K562 (cell line): ENCODE measurements around the gene AMMECR1L. TPM values are rescaled to one million over a fixed set of nuclear protein-coding genes. Genes with fewer than 3 reads are reported as not detected.
A peak's percentile ranks its signal among the peaks of the same experiment; 100 is the strongest.

Experiments
- ATAC-seq: fragments of 200-7000 bp; cut with Tn5 transposase; 3 replicates; pipeline ENCODE4 v1.9.1; 2020; ENCODE audit warnings: moderate library complexity
- BruUV-seq: library from RNA; stranded (reverse); fragments of 400-500 nt; replicated peaks from 2 replicates; lab custom pipeline; 2021; lab: Mats Ljungman, UMichigan
- CTCF ChIA-PET: fragments of 300-600 bp; formaldehyde crosslinking; extraction: SDS; loops from one replicate; lab custom pipeline; 2021; ENCODE audit warnings: low intra/inter-chr PET ratio; lab: Yijun Ruan, JAX
- POLR2A ChIA-PET: fragments of 300-600, 350-650 bp; sonication (Branson Sonifier 250); formaldehyde crosslinking; extraction: SDS; loops from one replicate; lab custom pipeline; 2021; ENCODE audit warnings: antibody characterized with exemption, inconsistent platforms; lab: Yijun Ruan, JAX
- DNase-seq, 4 experiments: peaks; one replicate each; pipeline versions ENCODE4 v3.0.0 to v3.0.0-alpha.2; 2011 to 2018; ENCODE audit warnings: low spot score in 3 of 4, mixed read lengths in 3 of 4; ENCODE audit errors: extremely low read depth in 1 of 4
- FAIRE-seq: peaks from 2 replicates; lab custom pipeline; 2011; peaks lifted over from hg19 to GRCh38; lab: Jason Lieb, UNC
- H2AFZ ChIP-seq: 2 replicates; pipeline ENCODE4 v1.6.0; 2011; ENCODE audit warnings: low read depth, low read length, control low read depth, inconsistent platforms
- H3K27ac ChIP-seq: fragments of 200-600 bp; 3 replicates; pipeline ENCODE4 v1.8.0; 2011; ENCODE audit warnings: low read depth, mild to moderate bottlenecking, control low read depth, inconsistent platforms, low read length, moderate library complexity, mixed read lengths; ENCODE audit errors: extremely low read depth
- H3K27me3 ChIP-seq, 2 experiments: fragments of 300-600 bp in 1 of 2; 2 replicates in 1 of 2; 3 replicates in 1 of 2; pipeline versions ENCODE4 v1.6.0 to v1.8.0; 2011; ENCODE audit warnings: inconsistent platforms in 2 of 2, low read length in 2 of 2, mild to moderate bottlenecking in 1 of 2, mixed read lengths in 1 of 2, moderate library complexity in 1 of 2; ENCODE audit not compliant: control insufficient read depth in 2 of 2, insufficient read depth in 2 of 2
- H3K36me3 ChIP-seq: fragments of 300-600 bp; 3 replicates; pipeline ENCODE4 v1.8.0; 2011; ENCODE audit warnings: mild to moderate bottlenecking, low read length, inconsistent platforms; ENCODE audit not compliant: control insufficient read depth, insufficient read depth
- H3K4me1 ChIP-seq, 2 experiments: fragments of 200-600 bp in 1 of 2; replicated peaks in 1 of 2; 2 replicates in 1 of 2; 3 replicates in 1 of 2; pipeline versions ENCODE4 v1.5.1 to v1.8.0; 2011; ENCODE audit warnings: inconsistent platforms in 2 of 2, low read length in 2 of 2, mild to moderate bottlenecking in 1 of 2, mixed read lengths in 1 of 2, moderate library complexity in 1 of 2; ENCODE audit not compliant: control insufficient read depth in 2 of 2, insufficient read depth in 2 of 2
- H3K4me2 ChIP-seq: 2 replicates; pipeline ENCODE4 v1.6.1; 2011; ENCODE audit warnings: low read length, control low read depth, inconsistent platforms, mixed read lengths; ENCODE audit not compliant: insufficient read depth
- H3K4me3 ChIP-seq: fragments of 200-600 bp; sonication (generic), shearing (Covaris generic); 2 replicates; pipeline ENCODE4 v1.5.1; 2016; ENCODE audit warnings: control low read depth, inconsistent platforms
- H3K79me2 ChIP-seq: fragments of 200-600 bp; 3 replicates; pipeline ENCODE4 v1.8.0; 2011; ENCODE audit warnings: low read length, inconsistent platforms; ENCODE audit not compliant: control insufficient read depth, insufficient read depth
- H3K9ac ChIP-seq, 2 experiments: 2 replicates each; pipeline versions ENCODE4 v1.6.0 to v1.6.1; 2011; ENCODE audit warnings: low read depth in 2 of 2, low read length in 2 of 2, control low read depth in 1 of 2, inconsistent platforms in 1 of 2, mild to moderate bottlenecking in 1 of 2, mixed read lengths in 1 of 2; ENCODE audit not compliant: insufficient read depth in 1 of 2
- H3K9me1 ChIP-seq: one replicate; pipeline ENCODE4 v1.6.0; 2011; ENCODE audit warnings: inconsistent platforms, mild to moderate bottlenecking, low read length, moderate library complexity; ENCODE audit not compliant: control insufficient read depth, insufficient read depth
- H3K9me3 ChIP-seq: replicated peaks from 2 replicates; pipeline ENCODE4 v1.5.1; 2011; ENCODE audit warnings: low read depth, low read length, inconsistent platforms; ENCODE audit not compliant: control insufficient read depth, insufficient read depth
- H4K20me1 ChIP-seq: replicated peaks from 2 replicates; pipeline ENCODE4 v1.6.1; 2011; ENCODE audit warnings: low read length, inconsistent platforms, mixed read lengths; ENCODE audit not compliant: control insufficient read depth, insufficient read depth
- CBX3 ChIP-seq, 2 experiments: IDR thresholded peaks; 1 replicate in 1 of 2; 2 replicates in 1 of 2; pipeline ENCODE4 v1.6.1; 2012; ENCODE audit warnings: inconsistent platforms in 2 of 2, low read length in 2 of 2, borderline replicate concordance in 1 of 2, control low read depth in 1 of 2
- CREB5 ChIP-seq: fragments of 250-450 bp; sonication (Bioruptor Pico); IDR thresholded peaks from 2 replicates; pipeline ENCODE4 v1.5.0; 2020; ENCODE audit warnings: mild to moderate bottlenecking
- JUND ChIP-seq, 2 experiments: IDR thresholded peaks; 2 replicates in 1 of 2; 3 replicates in 1 of 2; pipeline ENCODE4 v1.6.1; 2011; ENCODE audit warnings: borderline replicate concordance in 2 of 2, low read depth in 2 of 2, low read length in 2 of 2, improper control_type of control experiment in 1 of 2, missing biosample characterization in 1 of 2, missing genetic modification characterization in 1 of 2, missing genetic modification reagents in 1 of 2
- OTX1 ChIP-seq: fragments of 450-650 bp; formaldehyde crosslinking; IDR thresholded peaks from 2 replicates; pipeline ENCODE4 v1.4.0; 2022; ENCODE audit warnings: mild to moderate bottlenecking
- PTRF ChIP-seq: fragments of 450-650 bp; IDR thresholded peaks from 2 replicates; pipeline ENCODE4 v1.6.1; 2016; ENCODE audit warnings: mild to moderate bottlenecking, missing genetic modification characterization, missing compliant biosample characterization
- PTTG1 ChIP-seq: fragments of 450-650 bp; IDR thresholded peaks from 2 replicates; pipeline ENCODE4 v1.6.1; 2016; ENCODE audit warnings: low read depth, mild to moderate bottlenecking, missing genetic modification characterization, missing compliant biosample characterization
- TAF1 ChIP-seq: IDR thresholded peaks from 2 replicates; pipeline ENCODE4 v1.6.1; 2011; ENCODE audit warnings: mild to moderate bottlenecking, low read length, moderate library complexity; ENCODE audit not compliant: insufficient read depth, control insufficient read depth, severe bottlenecking; ENCODE audit errors: extremely low read depth
- TRIM28 ChIP-seq: fragments of 450-650 bp; IDR thresholded peaks from 2 replicates; pipeline ENCODE4 v1.6.1; 2017
- ZBTB17 ChIP-seq: fragments of 450-650 bp; formaldehyde crosslinking; IDR thresholded peaks from 2 replicates; pipeline ENCODE4 v1.4.0; 2020; ENCODE audit warnings: mild to moderate bottlenecking
- ZNF165 ChIP-seq: fragments of 250-450 bp; sonication (Bioruptor Pico); IDR thresholded peaks from 2 replicates; pipeline ENCODE4 v1.4.0; 2020; ENCODE audit warnings: borderline replicate concordance
- ZNF197 ChIP-seq: fragments of 200-800 bp; sonication (Bioruptor generic); IDR thresholded peaks from 2 replicates; pipeline ENCODE4 v1.6.1; 2016; ENCODE audit warnings: low read depth, missing genetic modification characterization, missing compliant biosample characterization
- ZNF311 ChIP-seq: fragments of 250-450 bp; sonication (Bioruptor Pico); IDR thresholded peaks from 2 replicates; pipeline ENCODE4 v1.4.0; 2020; ENCODE audit warnings: mild to moderate bottlenecking, moderate library complexity
- ZNF354B ChIP-seq: fragments of 250-450 bp; sonication (Bioruptor Pico); IDR thresholded peaks from 2 replicates; pipeline ENCODE4 v1.4.0; 2020
- ZNF41 ChIP-seq: fragments of 250-450 bp; sonication (Bioruptor Pico); conservative IDR thresholded peaks from 2 replicates; pipeline ENCODE4 v1.4.0; 2020; ENCODE audit warnings: mild to moderate bottlenecking
- ZNF444 ChIP-seq: fragments of 250-450 bp; sonication (Bioruptor Pico); IDR thresholded peaks from 2 replicates; pipeline ENCODE4 v1.4.0; 2020; ENCODE audit warnings: mild to moderate bottlenecking, moderate library complexity
- ZNF561 ChIP-seq: fragments of 450-650 bp; formaldehyde crosslinking; conservative IDR thresholded peaks from 2 replicates; pipeline ENCODE4 v1.4.0; 2020; ENCODE audit warnings: mild to moderate bottlenecking, moderate library complexity
- ZNF586 ChIP-seq: fragments of 450-650 bp; formaldehyde crosslinking; conservative IDR thresholded peaks from 2 replicates; pipeline ENCODE4 v1.4.0; 2020; ENCODE audit warnings: mild to moderate bottlenecking, moderate library complexity
- ZNF75A ChIP-seq: fragments of 450-650 bp; formaldehyde crosslinking; IDR thresholded peaks from 2 replicates; pipeline ENCODE4 v1.4.0; 2020; ENCODE audit warnings: mild to moderate bottlenecking
- ZNF76 ChIP-seq: fragments of 250-450 bp; sonication (Bioruptor Pico); IDR thresholded peaks from 2 replicates; pipeline ENCODE4 v1.4.0; 2020; ENCODE audit warnings: mild to moderate bottlenecking, moderate library complexity, borderline replicate concordance
- WGBS: fragments of 100-300 bp; shearing (Covaris generic); methylation state at CpG from one replicate; pipeline ENCODE4 v1.1.6; 2016; ENCODE audit warnings: low coverage, mixed read lengths; ENCODE audit not compliant: insufficient coverage; ENCODE audit errors: missing lambda C conversion rate; 5-methylcytosine and 5-hydroxymethylcytosine counted together
- in situ Hi-C: fragments of 300-500 bp; cut with MboI; formaldehyde crosslinking; loops from 4 replicates; pipeline ENCODE4 v1.15.0; 2018; ENCODE audit warnings: inconsistent platforms, mixed read lengths
- intact Hi-C: fragments of 100-400 bp; cut with micrococcal nuclease; formaldehyde crosslinking; loops from 2 replicates; pipeline ENCODE4 v1.14.2; 2022
- polyA plus RNA-seq, 8 experiments: library from polyadenylated mRNA; depleted of rRNA in 4 of 8; stranded (reverse) in 5 of 8; unstranded in 3 of 8; fragments of >200 nt; fragmentation: Nextera tagmentation in 2 of 8; fragmentation: Illumina TruSeq in 1 of 8; extraction: Ambion mirVana in 2 of 8; extraction: Trizol in 1 of 8; gene quantifications; 2 replicates each; pipeline versions ENCODE4 v1.2.1 to v1.2.3, GENCODE V29; 2011 to 2014; ENCODE audit warnings: inconsistent platforms in 1 of 8, missing spikeins in 1 of 8
- total RNA-seq, 7 experiments: library from RNA; depleted of rRNA in 6 of 7; stranded (reverse); fragments of >200 nt in 6 of 7; fragmentation: Illumina TruSeq in 2 of 7; extraction: Trizol in 2 of 7; gene quantifications; 2 replicates each; pipeline versions ENCODE4 v1.2.1 to v1.2.3, GENCODE V29; 2011 to 2021; ENCODE audit warnings: low replicate concordance in 1 of 7
- TF ChIP-seq, protein P1 (sequence below): fragments of 200-800 bp; sonication (Bioruptor generic); IDR thresholded peaks from 2 replicates; pipeline ENCODE4 v1.6.1; 2017; ENCODE audit warnings: missing genetic modification characterization, missing compliant biosample characterization

AMMECR1L gene
- total and polyA plus RNA-seq, 9 of the 15 experiments (the other 6 are each of a cell fraction or from before 2014, with no cell fraction given): 3.7 to 15.3 (median 9.1) TPM

GRCh38 chr2:127927384-127927783 lies 41.6 kb upstream of the AMMECR1L start:
- intact Hi-C loops: no loop called here
- Histone ChIP-seq H3K27me3 (no peaks in the 10 kb centered on the region), H3K4me2 (no peak overlapping the region), H4K20me1 (no peaks in the 10 kb centered on the region), H3K36me3 (no peaks in the 10 kb centered on the region), H3K27ac (no peak overlapping the region), H3K9me1 (no peaks in the 10 kb centered on the region), H2AFZ (0 out of 2 replicates have a peak overlapping the region, but pooled peaks have one; percentile 44), H3K9me3 (no peaks in the 10 kb centered on the region), H3K79me2 (no peaks in the 10 kb centered on the region), H3K4me1 (peaks cover 3 to 4% of the 10 kb centered on the region in 2 experiments; a peak in 3 of 5 replicates), H3K9ac (no peak overlapping the region; a peak in 1 of 4 replicates), H3K4me3 (no peak overlapping the region)
- CTCF ChIA-PET: no interaction called here
- 26% methylated on average over 3 of the region's 3 CpGs for WGBS
- in situ Hi-C loops: no loop called here
- FAIRE-seq (no peak), ATAC-seq (no peak), DNase-seq (no peak)
- POLR2A ChIA-PET: no interaction called here
- no TSS peak for BruUV-seq
- TF ChIP-seq ZNF165 (CRISPR knock-in tag) (0 out of 2 replicates have a peak, but pooled peaks have one; percentile 25), ZNF354B (peak; percentile 90), PTTG1 (tag) (peak; percentile 97), TRIM28 (no peak), CBX3 (IDR thresholded peaks at IDR 0.05; ENCODE audit: borderline replicate concordance in 1 of 2, low read length in 2 of 2) (no peak), ZNF586 (CRISPR knock-in tag) (peak; percentile 68; the same call in 1 of the 2 replicates), PTRF (tag) (peak; percentile 92), OTX1 (CRISPR knock-in tag) (no peak), JUND (IDR thresholded peaks at IDR 0.05; ENCODE audit: borderline replicate concordance, low read depth, low read length) (no peak), JUND (tag; IDR thresholded peaks at IDR 0.05; ENCODE audit: borderline replicate concordance, low read depth, low read length) (peak; percentile 81; the same call in 2 of the 3 replicates), ZNF561 (CRISPR knock-in tag) (0 out of 2 replicates have a peak, but pooled peaks have one; percentile 23), ZNF41 (peak; percentile 95), ZNF76 (CRISPR knock-in tag) (peak; percentile 84), ZNF197 (CRISPR knock-in tag) (peak; percentile 97), CREB5 (CRISPR knock-in tag) (peak; percentile 87), ZBTB17 (peak; percentile 91), TAF1 (no peak), ZNF444 (CRISPR knock-in tag) (peak; percentile 85), ZNF311 (CRISPR knock-in tag) (peak; percentile 96), ZNF75A (CRISPR knock-in tag) (peak; percentile 59; the same call in 1 of the 2 replicates)
- TF ChIP-seq, protein P1, sequence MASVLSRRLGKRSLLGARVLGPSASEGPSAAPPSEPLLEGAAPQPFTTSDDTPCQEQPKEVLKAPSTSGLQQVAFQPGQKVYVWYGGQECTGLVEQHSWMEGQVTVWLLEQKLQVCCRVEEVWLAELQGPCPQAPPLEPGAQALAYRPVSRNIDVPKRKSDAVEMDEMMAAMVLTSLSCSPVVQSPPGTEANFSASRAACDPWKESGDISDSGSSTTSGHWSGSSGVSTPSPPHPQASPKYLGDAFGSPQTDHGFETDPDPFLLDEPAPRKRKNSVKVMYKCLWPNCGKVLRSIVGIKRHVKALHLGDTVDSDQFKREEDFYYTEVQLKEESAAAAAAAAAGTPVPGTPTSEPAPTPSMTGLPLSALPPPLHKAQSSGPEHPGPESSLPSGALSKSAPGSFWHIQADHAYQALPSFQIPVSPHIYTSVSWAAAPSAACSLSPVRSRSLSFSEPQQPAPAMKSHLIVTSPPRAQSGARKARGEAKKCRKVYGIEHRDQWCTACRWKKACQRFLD: peak; percentile 99
